ENCODE results near the gene PHKA2.

PHKA2 gene

DNA sequence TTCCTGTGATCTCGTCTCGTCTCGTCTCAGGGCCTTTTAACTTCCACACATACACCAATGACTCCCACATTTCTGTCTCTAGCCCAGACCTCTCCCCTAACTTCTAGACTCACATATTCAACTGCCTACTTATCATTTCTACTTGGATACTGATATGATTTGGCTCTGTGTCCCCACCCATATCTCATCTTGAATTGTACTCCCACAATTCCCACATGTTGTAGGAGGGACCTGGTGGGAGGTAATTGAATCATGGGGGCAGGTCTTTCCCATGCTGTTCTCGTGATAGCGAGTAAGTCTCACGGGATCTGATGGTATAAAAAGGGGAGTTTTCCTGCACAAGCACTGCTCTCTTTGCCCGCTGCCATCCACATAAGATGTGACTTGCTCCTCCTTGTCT is 8.9 kb downstream of the PHKA2 start:
- DNase-seq, result no peak

DNA sequence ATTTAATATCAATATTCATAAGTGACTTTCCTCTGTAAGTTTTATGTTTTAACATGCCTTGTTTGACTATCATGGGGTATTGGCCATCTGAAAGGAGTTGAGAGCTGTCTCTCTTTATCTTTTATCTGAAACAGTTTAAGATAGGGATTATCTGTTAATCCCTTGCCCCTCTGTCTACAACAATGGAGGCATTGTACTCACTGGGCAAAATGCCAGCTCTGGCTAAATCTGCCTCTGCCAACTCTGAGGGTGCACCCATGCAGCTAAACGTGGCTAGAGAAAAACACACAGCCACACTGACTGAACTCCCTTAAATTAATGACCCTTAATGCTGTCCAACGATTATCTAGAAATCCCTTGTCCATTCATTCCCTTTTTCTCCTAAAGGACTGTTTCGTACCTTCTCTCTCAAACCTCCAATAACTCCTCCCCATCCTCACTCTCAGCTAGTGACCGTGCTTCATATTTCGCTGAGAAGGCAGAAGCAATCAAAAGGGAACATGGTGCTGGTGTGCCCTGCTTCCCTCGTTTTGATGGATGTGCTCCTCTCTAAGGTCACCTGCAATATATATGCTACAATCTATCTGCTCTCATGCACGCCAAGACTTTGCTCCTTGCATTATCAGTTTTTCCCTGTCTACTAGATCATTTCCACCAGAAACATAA is 10.3 kb downstream of the PHKA2 start:
- no peak for DNase-seq

DNA sequence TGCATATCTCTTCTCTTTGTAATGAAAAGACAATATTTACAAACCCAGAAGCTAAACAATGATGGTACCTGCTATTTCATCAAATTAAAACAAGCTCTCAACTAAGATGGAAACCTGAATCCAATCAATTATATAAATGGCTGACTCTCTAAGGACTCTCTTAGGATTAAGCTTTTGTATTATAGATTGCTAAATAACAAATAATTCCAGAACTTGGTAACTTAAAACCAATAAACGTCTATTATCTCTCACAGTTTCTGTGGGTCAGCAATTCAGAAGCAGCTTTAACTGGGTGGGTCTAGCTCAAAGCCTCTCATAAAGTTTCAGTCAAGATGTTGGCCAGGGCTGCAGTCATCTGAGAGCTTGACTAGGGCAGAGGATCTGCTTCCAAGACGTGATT is 12.4 kb downstream of the PHKA2 start:
- DNase-seq, result no peak

DNA sequence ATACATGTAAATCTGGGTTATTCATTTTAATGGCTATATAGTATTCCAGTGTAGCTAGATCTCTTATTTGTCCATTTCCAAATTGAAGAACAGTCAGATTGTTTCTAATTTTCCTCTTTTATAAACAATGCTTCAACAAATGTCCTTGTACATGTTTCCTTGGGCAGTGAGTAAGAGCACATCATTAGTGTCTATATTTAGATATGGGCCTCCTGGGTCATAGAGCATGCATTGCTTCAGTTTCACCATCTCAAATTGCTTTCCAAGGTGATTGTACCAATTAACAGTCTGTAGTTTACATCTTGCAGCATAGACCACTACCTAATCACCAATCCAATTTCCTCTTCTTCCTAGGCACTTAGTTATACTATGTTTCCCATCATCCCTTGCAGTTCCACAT is 13.4 kb downstream of the PHKA2 start:
- DNase-seq, result no peak

DNA sequence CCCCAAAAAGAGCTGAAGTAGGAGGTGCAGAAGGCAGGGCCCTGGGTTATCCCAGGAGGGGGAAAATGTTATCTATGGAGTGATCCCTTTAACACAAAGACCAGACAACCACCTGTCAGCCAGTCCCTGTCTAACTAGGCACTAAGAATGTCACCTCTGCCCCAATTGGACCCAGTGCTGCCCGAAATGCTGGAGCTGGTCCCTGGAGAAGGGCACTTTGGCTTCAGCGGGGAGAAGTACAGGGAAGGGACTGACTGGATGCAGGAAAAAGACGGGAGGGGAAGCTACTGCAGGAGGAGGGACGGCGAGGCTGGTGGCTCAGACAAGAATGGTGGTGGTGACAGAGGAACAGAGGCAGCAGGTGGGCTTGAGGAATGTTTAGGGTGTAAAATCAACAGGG is 17.3 kb downstream of the PHKA2 start:
- no peak for DNase-seq

DNA sequence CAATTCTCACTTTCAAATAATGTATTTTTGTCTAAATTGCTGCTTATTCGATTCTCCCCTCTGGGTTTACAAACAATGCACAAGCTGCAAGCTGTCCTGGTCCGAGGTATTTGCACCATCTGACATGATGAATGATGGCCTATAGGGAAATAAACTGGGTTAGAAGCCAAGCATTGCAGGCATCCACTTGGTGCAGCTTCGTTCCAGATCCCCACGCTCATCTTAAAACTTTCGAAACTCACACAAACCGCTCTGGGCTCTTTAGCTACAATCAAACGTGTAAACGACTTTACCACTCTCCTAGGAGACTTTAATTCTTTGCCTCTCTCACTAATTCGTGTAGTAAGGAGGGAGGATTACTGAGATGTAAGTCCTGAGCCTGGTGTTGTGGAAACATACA is 19.0 kb downstream of the PHKA2 start:
- DNase-seq, result no peak

DNA sequence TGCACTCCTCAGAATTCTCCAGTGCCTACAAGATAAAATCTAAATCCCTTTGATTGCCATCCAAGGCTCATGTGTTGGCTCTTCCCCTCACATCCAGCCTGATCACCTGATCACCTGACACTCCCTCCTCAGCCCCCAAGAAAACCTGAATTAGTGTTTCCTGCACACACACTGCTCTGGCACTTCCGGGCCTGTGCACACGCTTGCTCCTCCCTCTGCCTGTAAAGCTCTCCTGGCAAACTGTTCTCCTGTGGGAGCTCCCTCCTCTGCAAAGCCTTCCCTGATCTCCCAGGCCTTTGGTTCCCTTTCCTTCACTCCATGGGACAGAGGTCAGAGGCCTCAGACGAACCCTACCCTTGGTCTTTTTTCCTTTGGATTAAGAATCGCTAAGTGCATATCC is 19.9 kb downstream of the PHKA2 start:
- no peak for DNase-seq

DNA sequence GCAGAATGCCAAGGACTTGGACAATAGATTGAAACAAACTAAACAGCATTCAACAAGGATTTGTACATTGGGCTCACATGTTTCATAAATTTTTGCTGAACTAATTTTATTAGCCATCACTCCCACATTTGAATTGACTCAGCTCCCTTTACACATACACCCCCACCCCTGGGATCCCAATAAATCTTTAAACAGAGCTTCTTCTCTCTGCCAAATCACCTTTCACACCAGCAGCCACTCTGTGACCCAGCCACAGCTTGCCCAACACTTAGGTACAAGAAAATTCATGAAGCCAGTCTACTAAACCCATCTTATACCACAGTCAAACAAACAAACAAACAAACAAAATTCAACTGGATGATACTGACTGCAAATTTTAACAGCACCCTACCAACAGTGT is 21.6 kb downstream of the PHKA2 start:
- no peak for DNase-seq

DNA sequence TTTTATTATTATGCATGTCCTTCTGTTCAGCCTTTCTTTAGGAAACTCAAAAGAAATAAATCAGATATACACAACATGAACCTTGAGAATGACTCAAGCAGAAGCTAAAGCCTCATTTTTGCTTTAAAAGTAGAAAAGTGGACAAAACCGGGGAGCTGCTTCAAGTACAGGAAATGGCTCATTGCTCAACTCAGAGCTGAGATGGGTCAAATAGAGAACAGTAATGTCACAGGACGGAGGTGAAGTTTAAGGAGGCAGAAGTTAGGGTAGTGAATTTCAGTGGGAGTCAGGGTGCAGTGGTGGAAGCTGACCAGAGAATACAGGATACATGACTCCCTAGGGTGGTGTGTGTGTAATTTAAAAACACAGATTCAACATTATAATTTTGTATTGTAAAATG is 22.2 kb downstream of the PHKA2 start:
- DNase-seq, result no peak

DNA sequence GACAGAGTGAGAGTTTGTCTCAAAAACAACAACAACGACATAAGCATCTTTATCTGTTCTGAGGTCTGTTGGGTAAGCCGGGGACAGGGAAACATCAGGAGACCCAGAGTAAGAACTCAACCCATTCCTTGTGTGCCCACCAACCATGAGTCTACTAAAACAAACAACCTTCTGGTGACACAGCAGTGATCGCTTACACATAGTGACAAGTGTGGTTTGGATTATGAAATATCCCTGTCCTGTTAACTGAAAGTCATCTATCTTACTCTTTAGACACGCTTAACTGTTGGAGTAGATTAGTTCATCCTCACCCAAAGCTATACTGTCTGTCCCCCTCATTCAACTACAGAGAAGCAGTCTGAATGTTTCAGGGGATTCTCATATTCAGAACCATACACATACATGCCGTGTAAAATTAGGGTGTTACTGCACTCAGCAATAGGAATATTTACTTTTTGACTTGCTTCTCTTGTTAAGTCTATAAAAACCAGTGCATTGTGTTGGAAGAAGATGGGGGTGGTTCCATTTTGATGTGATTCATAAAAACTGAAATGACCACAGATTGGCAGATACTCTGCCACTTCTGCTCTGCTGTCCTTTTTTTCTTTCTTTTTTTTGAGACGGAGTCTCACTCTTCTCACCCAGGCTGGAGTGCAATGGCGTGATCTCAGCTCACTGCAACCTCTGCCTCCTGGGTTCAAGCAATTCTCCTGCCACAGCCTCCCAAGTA is 27.4 kb downstream of the PHKA2 start:
- DNase-seq, result no peak

DNA sequence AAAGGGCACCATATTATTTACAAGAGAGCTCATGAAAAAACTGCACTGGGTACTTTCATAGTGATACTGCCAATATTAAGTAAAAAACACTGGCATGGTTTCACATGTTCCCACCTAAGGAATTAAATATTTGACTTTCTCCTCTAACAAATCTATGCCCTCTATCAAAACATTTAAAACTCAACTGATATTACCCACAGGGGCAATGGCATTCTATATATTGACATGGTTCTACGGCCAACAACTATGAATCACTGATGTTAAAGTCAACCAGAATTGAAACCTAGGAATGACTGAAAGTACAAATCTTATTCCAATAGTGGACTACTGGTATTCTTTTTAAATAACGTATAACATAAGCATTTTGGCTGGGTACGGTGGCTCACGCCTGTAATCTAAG is 28.2 kb downstream of the PHKA2 start:
- DNase-seq, result no peak

DNA sequence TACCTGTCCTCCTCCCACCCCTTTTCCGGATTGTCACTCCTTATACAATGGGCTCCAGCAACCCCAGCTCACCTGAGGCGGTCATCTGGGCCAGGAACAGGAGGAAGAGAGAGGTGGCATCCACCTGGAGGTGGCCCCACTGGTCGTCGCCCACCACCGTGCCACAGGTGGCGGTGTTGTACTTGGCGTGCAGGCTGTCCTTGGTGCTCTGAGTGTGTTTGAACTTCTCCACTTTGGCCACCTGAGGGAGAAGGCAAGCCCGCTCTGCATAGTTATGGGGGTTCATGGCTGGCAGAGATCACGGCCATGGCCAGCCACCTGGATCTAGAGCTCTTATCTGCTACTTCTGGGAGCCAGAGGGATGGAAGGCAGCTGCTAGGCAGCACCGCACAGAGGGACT is 32.9 kb downstream of the PHKA2 start:
- DNase-seq, result no peak

DNA sequence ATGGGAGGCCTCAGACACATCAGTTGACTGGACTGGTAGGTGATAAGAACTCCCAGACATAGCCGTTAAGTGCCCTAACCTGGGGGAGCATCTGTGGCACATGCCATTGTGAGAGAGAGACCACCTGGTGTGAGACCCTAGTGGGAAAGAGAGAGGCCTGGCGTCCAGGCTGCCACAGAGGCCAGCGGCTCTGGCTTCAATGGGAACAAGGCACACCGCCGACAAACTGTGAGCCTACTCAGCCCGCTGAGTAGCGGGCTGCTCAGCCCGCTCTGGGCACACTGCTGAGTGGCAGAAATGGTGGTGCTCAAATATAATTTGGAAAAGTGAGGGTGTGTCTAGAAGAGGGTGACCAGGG is 34.0 kb downstream of the PHKA2 start:
- no peak for DNase-seq

DNA sequence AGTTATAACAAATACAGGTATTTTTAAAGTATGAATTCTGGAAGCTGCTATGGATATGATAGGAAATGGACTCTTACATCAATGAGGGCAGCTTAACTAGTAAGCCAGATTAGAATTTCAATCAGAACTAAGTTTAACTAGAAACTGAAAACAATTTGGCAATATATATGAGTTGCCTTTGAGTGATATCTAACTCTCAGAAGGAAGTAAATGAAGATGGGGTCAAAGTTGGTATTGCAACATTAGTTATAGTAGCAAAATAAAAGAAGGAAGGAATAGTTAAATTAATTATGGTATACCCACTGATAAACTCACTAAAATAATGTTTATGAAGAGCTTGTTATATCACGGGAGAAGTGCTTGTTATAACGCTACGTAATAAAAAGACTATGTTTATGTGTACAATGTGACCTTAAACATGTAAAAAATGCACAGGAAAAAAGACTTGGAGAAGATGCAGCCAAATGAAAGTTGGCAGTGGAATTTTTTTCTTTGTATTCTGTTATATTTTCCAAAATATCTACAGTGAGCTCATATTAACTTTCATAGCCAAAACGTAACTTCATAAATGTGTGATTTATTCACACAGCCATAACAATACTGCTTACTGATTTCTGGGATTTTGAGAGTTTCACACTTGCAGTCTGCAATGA is 34.5 kb downstream of the PHKA2 start:
- no peak for DNase-seq

DNA sequence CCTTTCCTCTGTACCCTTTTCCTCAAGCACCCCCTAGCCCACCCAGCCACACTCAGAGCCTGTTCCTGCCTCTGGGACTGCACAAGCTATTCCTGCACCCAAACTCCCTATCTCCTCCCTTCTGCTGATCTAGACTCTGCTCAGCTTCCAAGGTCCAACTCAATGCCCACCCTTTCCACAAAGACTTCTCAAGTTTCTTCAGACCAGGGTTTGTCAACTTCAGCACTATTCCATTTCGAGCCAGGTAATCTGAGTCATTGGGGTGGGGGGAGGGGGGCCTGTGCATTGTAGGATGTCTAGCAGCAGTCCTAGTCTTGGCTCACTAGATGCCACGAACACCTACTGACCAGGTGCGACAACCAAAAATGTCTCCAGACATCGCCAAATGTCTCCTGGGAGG is 37.3 kb downstream of the PHKA2 start:
- DNase-seq, result no peak

DNA sequence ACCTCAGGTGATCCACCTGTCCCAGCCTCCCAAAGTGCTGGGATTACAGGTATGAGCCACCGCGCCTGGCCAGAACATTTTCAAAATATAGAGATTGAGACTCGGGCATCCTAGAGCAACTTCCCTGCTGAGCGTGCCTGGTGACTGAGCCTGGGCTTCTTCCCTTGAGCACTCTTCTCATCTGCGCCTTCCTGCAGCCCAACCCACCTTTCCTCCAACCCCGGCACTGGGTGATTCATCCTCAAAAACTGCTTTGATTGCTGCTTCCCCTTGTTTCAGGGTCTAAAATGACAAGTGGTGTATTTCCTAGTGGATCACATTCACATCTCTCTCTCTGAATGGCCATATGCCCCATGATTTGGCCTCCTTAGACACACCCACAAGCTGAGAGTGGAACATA is 37.8 kb downstream of the PHKA2 start:
- peak; percentile 4 for DNase-seq

DNA sequence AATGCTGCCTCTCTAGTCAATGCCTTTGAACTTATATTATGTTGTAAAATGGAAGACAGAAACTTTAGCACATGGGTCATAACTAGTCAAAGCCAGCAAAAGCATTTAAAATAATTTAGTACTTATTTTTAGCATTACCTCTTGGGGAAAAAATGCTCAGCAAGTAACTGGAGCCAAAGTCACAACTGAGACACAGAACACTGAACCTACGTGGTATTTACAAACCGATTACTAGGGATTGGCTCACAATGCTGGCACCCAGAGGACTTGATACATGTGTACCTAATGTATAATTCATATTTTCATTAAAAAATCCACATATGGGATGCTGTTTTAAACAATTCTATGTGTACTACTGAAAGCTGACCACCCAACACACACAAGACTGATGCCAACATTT is 38.4 kb downstream of the PHKA2 start:
- DNase-seq, result no peak

DNA sequence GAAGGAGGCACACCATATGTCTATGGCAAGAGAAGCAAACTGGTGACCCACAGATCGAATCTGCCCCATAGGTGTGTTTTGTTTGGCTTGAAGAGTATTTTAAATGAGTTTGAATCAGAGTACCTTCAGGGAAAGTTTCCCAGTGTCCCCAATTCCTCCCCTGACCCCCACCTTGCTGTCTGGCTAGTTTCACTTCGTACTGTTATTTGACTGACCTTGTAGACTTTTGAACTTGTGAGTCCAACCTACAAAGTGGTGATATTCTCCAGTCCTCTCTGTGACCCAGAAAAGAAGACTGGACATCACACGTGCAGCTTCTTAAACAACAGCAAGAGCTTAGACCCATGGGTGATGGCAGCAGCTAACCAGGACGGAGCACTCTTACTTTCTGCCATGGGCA is 39.4 kb downstream of the PHKA2 start:
- DNase-seq, result no peak

DNA sequence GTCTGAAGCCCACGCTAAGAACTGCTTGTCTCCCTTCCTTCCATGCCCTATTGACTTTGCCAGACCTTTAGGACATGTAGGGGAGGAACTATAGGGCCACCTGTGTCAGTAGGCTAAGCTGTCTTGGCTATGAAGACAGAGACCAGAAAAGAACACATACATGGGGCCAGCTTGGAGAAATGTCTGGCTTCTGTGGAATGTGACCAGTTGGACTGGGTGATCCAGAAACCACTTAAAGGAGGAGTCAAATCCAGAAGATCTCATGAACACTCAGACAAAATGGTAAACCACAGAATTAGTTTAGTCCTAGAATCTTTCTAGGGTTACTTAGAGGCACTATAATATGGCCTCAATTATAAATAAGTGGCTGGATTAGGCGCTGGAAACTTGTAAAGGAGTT is 42.0 kb downstream of the PHKA2 start:
- no peak for DNase-seq

DNA sequence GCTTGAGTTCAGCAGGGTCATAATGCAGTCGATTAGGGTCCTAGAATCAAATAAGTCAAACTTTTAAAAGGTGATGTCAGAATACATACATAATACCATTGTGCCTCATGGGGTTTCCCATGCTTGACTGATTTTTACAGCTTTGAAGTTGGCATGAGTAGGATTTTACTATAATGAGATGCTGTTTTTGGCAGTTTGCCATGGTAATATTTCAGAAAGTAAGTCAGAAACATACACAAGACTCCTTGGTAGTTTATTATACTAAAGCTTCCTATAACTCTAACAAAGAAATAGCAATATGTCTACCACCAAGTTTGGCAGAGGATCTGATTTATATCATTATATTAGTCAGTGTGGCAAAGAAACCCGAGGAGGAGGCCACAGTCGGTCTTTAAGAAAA is 45.2 kb downstream of the PHKA2 start:
- peak; percentile 6 for DNase-seq

DNA sequence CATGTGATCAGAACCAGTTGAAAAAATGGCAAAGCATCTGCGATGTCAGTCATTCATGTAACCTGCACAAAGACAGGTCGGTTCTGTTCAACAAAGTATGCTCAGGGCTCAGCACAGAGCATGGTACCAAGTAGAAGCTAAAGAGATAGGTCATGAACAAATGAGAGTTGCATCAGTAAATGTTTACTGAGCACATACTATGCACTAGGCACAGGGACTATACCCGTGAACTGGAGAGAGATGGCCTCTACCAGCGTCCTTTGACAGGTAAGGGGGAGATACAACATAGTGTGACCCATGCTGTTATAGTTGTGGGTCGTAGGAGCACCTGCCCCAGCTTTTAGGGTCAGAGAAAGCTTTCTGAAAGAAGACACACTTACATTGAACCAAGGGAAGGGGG is 46.7 kb downstream of the PHKA2 start:
- DNase-seq, result no peak

DNA sequence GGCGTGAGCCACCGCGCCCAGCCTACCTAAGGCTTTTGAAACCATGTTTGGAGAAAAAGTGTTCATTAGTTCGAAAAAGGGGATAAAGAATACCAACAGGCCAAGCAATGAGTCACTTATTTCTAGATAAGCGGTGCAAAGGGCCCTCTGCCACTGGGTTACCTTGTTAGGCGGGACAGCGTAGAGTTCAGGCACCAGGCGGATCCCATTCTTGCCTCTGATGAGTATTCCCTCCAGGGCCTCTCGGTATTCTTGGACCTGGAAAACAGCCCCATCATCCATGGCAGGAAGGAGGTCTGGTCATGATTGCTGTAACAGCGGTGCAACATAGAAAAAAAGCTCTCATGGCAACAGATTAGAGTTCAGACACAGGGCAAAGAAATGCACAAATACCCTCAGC is 48.0 kb downstream of the PHKA2 start:
- DNase-seq, result no peak

DNA sequence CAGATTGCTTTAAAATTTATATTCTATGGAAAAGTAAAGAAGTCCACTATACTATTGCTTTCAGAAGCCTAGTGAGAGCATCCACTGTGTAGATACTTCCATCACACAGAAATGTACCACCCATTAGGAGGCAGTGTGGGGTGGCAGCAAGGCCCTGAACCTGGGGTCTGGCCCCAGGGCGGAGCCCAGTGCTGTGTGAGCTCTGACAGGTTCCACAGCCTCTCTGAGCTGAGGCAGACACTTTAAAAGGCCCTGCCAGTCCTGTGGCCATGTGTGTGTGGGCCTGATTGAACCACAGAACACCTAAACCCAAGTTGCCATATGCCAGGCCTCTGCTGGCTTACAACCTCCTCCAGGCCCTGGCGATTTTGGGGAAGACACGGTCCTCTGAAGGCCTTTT is 49.2 kb downstream of the PHKA2 start:
- no peak for DNase-seq

DNA sequence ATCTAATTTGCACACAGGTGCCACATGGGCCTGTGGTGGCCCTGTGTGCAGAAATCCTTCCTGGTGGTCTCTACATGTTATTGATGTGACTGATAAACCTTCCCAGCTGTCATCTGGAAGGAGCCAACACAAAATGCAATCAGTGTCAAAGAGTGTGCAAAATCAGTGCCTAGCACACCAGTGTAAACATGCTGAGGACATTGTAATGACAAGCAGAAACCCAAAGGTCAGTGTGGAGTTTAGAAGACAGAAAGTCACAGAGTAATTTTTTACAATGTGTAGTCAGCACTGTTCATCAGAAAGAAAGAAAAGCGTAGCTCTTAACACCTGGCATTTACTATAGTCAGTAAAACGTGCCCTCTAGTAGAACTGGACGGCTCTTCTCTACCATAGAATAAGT is 50.3 kb downstream of the PHKA2 start:
- no peak for DNase-seq

Measured in fibroblast of skin of back (primary cell).